Neural cell (in vitro differentiated cells): ENCODE results near the gene KDM4B. TPM values are rescaled to one million over a fixed set of nuclear protein-coding genes. Genes with fewer than 3 reads are reported as not detected.

Source experiments
- H2AFZ ChIP-seq: fragments of 200-600, 300-800 bp; sonication (generic), shearing (Covaris generic); 2 replicates; pipeline ENCODE4 v1.6.0; 2014; ENCODE audit warnings: low read depth, mild to moderate bottlenecking, antibody characterized with exemption, low read length, moderate library complexity
- H3F3A ChIP-seq: fragments of 200-600 bp; shearing (Covaris generic); 2 replicates; pipeline ENCODE4 v1.6.1; 2016; ENCODE audit warnings: mild to moderate bottlenecking, moderate library complexity, mixed read lengths, antibody characterized with exemption, low read length; ENCODE audit not compliant: insufficient read depth, poor library complexity, severe bottlenecking
- H3K27ac ChIP-seq: fragments of 200-600, 300-800 bp; sonication (generic), shearing (Covaris generic); 2 replicates; pipeline ENCODE4 v1.5.1; 2014; ENCODE audit warnings: mild to moderate bottlenecking, low read length, moderate library complexity
- H3K27me3 ChIP-seq: fragments of 300-800, 200-600 bp; sonication (generic), shearing (Covaris generic); 2 replicates; pipeline ENCODE4 v1.6.0; 2014; ENCODE audit warnings: mild to moderate bottlenecking, low read depth, low read length, moderate library complexity; ENCODE audit not compliant: insufficient read depth
- H3K36me3 ChIP-seq: fragments of 300-800, 200-600 bp; sonication (generic), shearing (Covaris generic); 2 replicates; pipeline ENCODE4 v1.5.1; 2014; ENCODE audit warnings: mild to moderate bottlenecking, antibody characterized with exemption, low read length, moderate library complexity; ENCODE audit not compliant: insufficient read depth
- H3K4me2 ChIP-seq: fragments of 300-800, 200-600 bp; sonication (generic), shearing (Covaris generic); 2 replicates; pipeline ENCODE4 v1.6.0; 2014; ENCODE audit warnings: mild to moderate bottlenecking, low read length
- H3K4me3 ChIP-seq: fragments of 300-800, 200-600 bp; sonication (generic), shearing (Covaris generic); 2 replicates; pipeline ENCODE4 v1.5.1; 2014; ENCODE audit warnings: mild to moderate bottlenecking, low read length, moderate library complexity
- H3K79me2 ChIP-seq: fragments of 200-600 bp; shearing (Covaris generic); replicated peaks from 2 replicates; pipeline ENCODE4 v1.6.0; 2014; ENCODE audit warnings: mild to moderate bottlenecking, low read length, moderate library complexity; ENCODE audit not compliant: insufficient read depth
- H3K9ac ChIP-seq: fragments of 300-800, 200-600 bp; sonication (generic), shearing (Covaris generic); 2 replicates; pipeline ENCODE4 v1.6.1; 2016; ENCODE audit warnings: mild to moderate bottlenecking, low read length, mixed read lengths
- H3K9me2 ChIP-seq: fragments of 200-600 bp; shearing (Covaris generic); 2 replicates; pipeline ENCODE4 v1.6.1; 2016; ENCODE audit warnings: mild to moderate bottlenecking, low read length, mixed read lengths; ENCODE audit not compliant: insufficient read depth
- H3K9me3 ChIP-seq: fragments of 200-600, 300-800 bp; sonication (generic), shearing (Covaris generic); 2 replicates; pipeline ENCODE4 v1.6.1; 2016; ENCODE audit warnings: mild to moderate bottlenecking, mixed run types, low read length, moderate library complexity, mixed read lengths
- H4K20me1 ChIP-seq: fragments of 200-600 bp; shearing (Covaris generic); 2 replicates; pipeline ENCODE4 v1.6.1; 2016; ENCODE audit warnings: mild to moderate bottlenecking, mixed run types; ENCODE audit not compliant: insufficient read depth
- CTCF ChIP-seq: fragments of 450-650 bp; IDR thresholded peaks from 2 replicates; pipeline ENCODE4 v1.5.1; 2014; ENCODE audit warnings: antibody characterized with exemption, mild to moderate bottlenecking, moderate library complexity; ENCODE audit not compliant: poor library complexity, severe bottlenecking
- EP300 ChIP-seq: fragments of 450-650 bp; conservative IDR thresholded peaks from 2 replicates; pipeline ENCODE4 v1.6.1; 2014; ENCODE audit warnings: antibody characterized with exemption, mild to moderate bottlenecking, moderate library complexity; ENCODE audit not compliant: poor library complexity, severe bottlenecking
- EZH2 ChIP-seq: fragments of 200-600, 300-800 bp; shearing (Covaris generic), sonication (generic); IDR thresholded peaks from 2 replicates; pipeline ENCODE4 v1.6.1; 2014; ENCODE audit warnings: antibody characterized with exemption, low read length, borderline replicate concordance, mild to moderate bottlenecking; ENCODE audit not compliant: insufficient read depth, poor library complexity, severe bottlenecking
- MXI1 ChIP-seq: fragments of 450-650 bp; conservative IDR thresholded peaks from 2 replicates; pipeline ENCODE4 v1.6.1; 2014; ENCODE audit warnings: antibody characterized with exemption, mild to moderate bottlenecking; ENCODE audit not compliant: poor library complexity, severe bottlenecking
- POLR2AphosphoS5 ChIP-seq: IDR thresholded peaks from 2 replicates; pipeline ENCODE4 v1.6.1; 2012
- RAD21 ChIP-seq: fragments of 450-650 bp; conservative IDR thresholded peaks from 2 replicates; pipeline ENCODE4 v1.6.1; 2014; ENCODE audit warnings: antibody characterized with exemption, mild to moderate bottlenecking, moderate library complexity
- REST ChIP-seq: IDR thresholded peaks from 2 replicates; pipeline ENCODE4 v1.6.1; 2012; ENCODE audit warnings: borderline replicate concordance
- SMC3 ChIP-seq: fragments of 450-650 bp; conservative IDR thresholded peaks from 2 replicates; pipeline ENCODE4 v1.6.1; 2014; ENCODE audit warnings: antibody characterized with exemption, mild to moderate bottlenecking, moderate library complexity; ENCODE audit not compliant: poor library complexity
- TAF1 ChIP-seq: IDR thresholded peaks from 2 replicates; pipeline ENCODE4 v1.6.1; 2012; ENCODE audit warnings: low read depth
- polyA plus RNA-seq: library from polyadenylated mRNA; depleted of rRNA; stranded (reverse); fragments of >200 nt; gene quantifications from 2 replicates; pipeline ENCODE4 v1.2.3, GENCODE V29; 2014

Gene KDM4B
- polyA plus RNA-seq, 1 donor from 2014 or later, result 19.1 TPM

DNA sequence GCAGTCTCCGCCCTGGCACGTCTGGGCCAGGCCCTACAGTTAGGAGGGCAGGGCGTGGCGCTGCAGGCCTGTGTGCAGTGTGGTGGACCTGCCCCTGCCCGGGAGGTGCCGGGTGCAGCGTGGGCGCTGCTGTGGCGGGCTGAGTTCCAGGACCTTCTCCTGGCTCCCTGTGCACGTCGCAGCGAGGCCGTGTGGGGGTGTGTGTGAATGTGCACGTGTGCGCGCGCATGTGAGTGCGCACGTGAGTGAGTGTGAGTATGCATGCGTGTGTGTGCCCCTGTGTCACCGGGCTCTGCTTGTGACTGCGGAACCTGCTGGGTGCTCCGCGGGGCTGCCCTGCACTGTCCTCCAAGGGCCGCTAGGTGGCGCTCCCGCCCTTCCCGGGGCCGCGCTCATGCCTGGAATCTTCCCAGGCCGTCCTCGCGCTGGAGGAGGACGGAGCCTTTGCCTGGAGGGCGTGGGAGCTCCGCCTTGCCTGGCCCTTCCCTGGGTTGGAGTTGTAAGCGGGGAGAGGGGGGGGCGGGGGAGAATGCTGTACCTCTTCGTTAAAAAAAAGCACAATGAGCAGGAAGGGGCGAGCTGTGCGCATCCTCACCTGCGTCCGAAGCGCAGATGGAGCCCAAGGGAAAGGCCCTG is 79.3 kb downstream of the KDM4B start:
- Histone ChIP-seq H3K4me2 (no peak overlapping the region), H3F3A (no peaks in the 10 kb centered on the region), H2AFZ (no peak overlapping the region), H4K20me1 (no peaks in the 10 kb centered on the region), H3K4me3 (no peak overlapping the region), H3K36me3 (no peaks in the 10 kb centered on the region), H3K27me3 (no peaks in the 10 kb centered on the region), H3K27ac (no peak overlapping the region), H3K79me2 (no peaks in the 10 kb centered on the region), H3K9me2 (no peaks in the 10 kb centered on the region), H3K9ac (peak overlapping the region; percentile 39), H3K9me3 (no peaks in the 10 kb centered on the region)
- TF ChIP-seq EZH2, result no peak
- no peak for TF ChIP-seq REST
- TF ChIP-seq SMC3, result peak; percentile 94
- peak; percentile 98 for TF ChIP-seq CTCF
- TF ChIP-seq POLR2AphosphoS5, result no peak
- no peak for TF ChIP-seq EP300
- TF ChIP-seq MXI1, result peak; percentile 73
- TF ChIP-seq RAD21, result peak; percentile 98
- no peak for TF ChIP-seq TAF1

DNA sequence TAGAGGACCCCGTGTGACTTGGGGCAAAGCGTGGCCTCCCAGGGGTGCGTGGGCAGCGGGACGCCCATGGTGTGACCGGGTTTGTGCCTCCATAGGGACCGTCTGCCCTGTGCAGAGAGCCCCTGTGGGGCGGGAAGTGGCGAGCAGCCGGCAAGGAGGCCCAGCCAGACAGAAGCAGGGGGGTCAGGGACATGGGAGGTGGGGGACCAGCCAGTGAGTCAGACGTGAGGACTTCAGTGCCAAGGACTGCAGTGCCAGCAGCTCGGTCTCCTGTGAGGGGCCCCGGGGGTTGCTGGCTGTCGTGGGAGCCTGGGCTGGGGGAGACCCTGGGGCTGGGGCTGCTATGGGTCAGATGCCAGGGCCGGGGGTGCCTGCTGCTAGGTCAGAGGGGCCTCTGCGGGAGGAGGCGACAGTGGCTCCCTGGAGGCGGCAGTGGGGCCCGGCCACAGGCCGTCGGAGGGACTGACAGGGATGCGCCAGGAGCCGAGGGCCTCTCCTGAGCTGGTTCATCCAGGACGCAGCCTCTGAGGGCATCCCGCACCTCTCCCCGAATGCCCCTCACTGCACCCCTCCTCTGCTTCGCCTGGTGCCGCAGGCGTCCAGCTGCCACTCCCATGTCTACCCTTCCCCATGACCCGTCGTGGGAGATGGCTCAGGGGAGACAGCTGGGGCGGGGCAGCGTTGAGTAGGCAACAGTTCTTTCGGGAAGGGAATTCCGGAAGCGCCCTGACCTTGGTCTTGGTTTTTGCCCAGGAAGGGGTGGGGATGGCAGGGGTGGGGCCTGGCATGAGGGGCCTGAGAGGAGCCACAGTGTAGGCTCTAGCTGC is 80.0 kb downstream of the KDM4B start:
- no peaks in the 10 kb centered on the region for H3K9me2 ChIP-seq
- no peak for TF ChIP-seq MXI1
- TF ChIP-seq TAF1, result no peak
- no peak for TF ChIP-seq EP300
- TF ChIP-seq SMC3, result no peak
- no peak for TF ChIP-seq CTCF
- no peak for TF ChIP-seq REST
- TF ChIP-seq RAD21, result no peak
- TF ChIP-seq EZH2, result no peak
- no peak for TF ChIP-seq POLR2AphosphoS5
- no peak overlapping the region for H2AFZ ChIP-seq
- H3K9me3 ChIP-seq, result no peaks in the 10 kb centered on the region
- no peaks in the 10 kb centered on the region for H4K20me1 ChIP-seq
- no peak overlapping the region for H3K4me2 ChIP-seq
- no peaks in the 10 kb centered on the region for H3F3A ChIP-seq
- H3K4me3 ChIP-seq, result no peak overlapping the region
- H3K27me3 ChIP-seq, result no peaks in the 10 kb centered on the region
- H3K27ac ChIP-seq, result peak overlapping the region; percentile 80
- H3K79me2 ChIP-seq, result no peaks in the 10 kb centered on the region
- H3K9ac ChIP-seq, result peak overlapping the region; percentile 54
- H3K36me3 ChIP-seq, result no peaks in the 10 kb centered on the region
